ENCODE results near the gene MLXIP.

- TF ChIP-seq CTCF (conservative IDR thresholded peaks at IDR 0.05; ENCODE audit: low read depth, low read length) (no peak; the same call in 1 of the 2 replicates), EZH2phosphoT487 (IDR thresholded peaks at IDR 0.05; ENCODE audit: borderline replicate concordance, low read length) (no peak), EZH2 (IDR thresholded peaks at IDR 0.05; ENCODE audit: low read length, unreplicated experiment) (no peak)
These were observed 59.1 kb downstream of the MLXIP start for GRCh38 chr12:122137681-122138080.

Data from PC-3 (cell line).